HG03565 (cell line): Measurements from ENCODE around the gene LBP.
"Not testable (repeated sequence)": the region's sequence is repeated elsewhere in the genome, so short reads cannot be mapped to it uniquely, and the experiment has no call there.

Source experiments
- ATAC-seq: cut with Tn5 transposase; IDR thresholded peaks from one replicate; pipeline ENCODE4 v1.9.1; 2021; ENCODE audit warnings: mild to moderate bottlenecking, moderate library complexity; ENCODE audit not compliant: unreplicated experiment

Gene LBP

DNA sequence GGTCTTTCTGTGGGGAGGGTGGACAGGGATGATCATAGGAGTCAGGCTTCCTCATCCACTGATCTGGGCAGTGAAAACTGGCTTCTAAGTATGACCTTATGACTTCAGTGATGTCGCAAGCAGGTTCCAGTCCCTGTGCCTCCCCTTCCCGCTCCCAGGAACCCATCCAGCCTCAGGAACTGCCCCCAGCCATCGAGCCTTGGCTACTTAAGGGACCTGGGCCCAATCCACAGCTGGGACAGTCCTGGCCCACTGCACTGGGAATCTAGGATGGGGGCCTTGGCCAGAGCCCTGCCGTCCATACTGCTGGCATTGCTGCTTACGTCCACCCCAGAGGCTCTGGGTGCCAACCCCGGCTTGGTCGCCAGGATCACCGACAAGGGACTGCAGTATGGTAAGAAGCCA lies at the start of gene LBP:
TSS of gene LBP (plus strand) at position 236 of the 405 bp plus-strand sequence. CDS start at position 271, 35 bp downstream.
- no peak for ATAC-seq

DNA sequence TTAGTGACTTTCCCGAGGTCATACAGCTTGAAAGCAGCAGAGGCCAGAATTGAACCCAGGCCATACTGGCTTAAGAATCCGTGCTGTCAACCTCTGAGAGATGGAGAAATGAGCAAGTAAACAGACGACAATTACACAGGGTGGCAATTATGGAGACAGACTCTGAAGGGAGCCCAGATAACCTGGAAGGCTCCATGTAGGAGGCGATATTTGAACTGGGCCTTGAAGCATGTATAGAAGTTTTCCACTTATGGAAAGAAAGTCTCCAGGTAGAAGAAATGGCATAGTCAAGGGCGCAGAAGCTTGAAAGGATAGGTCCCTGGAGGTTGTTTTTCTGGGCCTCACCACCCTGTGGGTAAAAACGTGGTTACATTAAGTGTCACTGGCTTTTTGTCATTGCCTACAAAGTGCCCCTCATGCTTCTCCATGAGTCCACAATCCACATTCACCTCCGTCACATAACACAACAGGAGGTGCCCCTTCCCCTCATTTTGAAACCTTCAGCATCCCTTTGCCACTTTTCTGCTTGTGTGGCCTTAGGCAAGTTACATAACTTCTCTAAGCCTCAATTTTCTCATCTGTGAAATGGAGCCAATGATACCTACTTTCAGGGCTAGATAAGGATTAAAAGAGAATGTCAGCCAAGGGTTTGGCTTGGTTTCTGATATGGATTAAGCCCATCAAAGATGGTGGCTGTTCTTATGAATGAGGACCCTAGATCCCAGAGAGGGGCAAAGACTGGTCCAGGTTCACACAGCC lies 48.2 kb upstream of the LBP start:
- ATAC-seq: no peak

GRCh38 chr20:38298768-38299288 lies 47.5 kb upstream of the LBP start:
- no peak for ATAC-seq

DNA sequence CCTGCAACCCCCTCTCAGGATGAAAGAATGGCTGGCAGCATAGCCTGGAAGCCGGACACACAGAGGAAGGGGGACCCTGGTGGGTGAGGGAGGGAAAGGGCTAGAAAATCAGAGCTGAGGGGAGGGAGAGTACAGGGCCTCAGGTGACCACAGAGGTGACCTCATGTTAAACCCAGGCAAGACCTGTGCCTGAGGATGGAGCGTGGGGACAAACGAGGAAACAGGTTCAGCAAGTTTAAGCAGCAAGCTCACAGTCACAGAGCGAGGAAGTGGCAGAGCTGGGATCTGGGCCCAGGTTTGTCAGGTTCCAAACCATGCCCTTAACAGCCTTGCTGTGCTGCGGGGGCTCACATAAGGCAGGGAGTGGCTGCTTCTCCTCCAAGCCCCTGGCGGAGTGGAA lies 46.3 kb upstream of the LBP start:
- ATAC-seq: no peak

- ATAC-seq: no peak
These were observed 45.8 kb upstream of the LBP start for GRCh38 chr20:38300438-38300837.

GRCh38 chr20:38301309-38301708 lies 45.0 kb upstream of the LBP start:
- no peak for ATAC-seq

- no peak for ATAC-seq
These were observed 43.5 kb upstream of the LBP start for GRCh38 chr20:38302786-38303185.

GRCh38 chr20:38303908-38304379 lies 42.3 kb upstream of the LBP start, which contains the start of gene BPI:
Gene BPI, plus strand, starts transcription at chr20:38304156. Its CDS starts 68 bp downstream, at chr20:38304224.
- no peak for ATAC-seq

GRCh38 chr20:38304845-38305447 lies 41.3 kb upstream of the LBP start:
- no peak for ATAC-seq

DNA sequence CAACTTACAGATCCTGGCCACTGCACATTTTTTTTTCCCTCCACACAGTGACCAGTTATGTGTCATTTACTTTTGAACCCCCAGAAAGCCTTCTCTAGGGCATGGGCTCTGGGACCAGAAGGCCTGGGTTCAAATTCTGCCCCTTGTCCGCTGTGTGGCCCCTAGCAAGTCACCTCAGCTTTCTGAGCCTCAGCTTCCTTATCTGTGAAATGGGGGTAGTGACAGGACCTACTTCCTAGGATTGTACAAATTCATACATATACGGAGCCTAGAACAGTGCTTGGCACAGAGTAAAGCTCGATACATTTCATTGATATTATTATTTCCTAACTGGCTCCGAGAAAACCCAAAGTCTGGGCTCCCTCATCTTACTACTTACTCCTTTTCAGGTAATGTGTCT lies 40.7 kb upstream of the LBP start:
- no peak for ATAC-seq

GRCh38 chr20:38306379-38306778 lies 39.9 kb upstream of the LBP start:
- no peak for ATAC-seq

DNA sequence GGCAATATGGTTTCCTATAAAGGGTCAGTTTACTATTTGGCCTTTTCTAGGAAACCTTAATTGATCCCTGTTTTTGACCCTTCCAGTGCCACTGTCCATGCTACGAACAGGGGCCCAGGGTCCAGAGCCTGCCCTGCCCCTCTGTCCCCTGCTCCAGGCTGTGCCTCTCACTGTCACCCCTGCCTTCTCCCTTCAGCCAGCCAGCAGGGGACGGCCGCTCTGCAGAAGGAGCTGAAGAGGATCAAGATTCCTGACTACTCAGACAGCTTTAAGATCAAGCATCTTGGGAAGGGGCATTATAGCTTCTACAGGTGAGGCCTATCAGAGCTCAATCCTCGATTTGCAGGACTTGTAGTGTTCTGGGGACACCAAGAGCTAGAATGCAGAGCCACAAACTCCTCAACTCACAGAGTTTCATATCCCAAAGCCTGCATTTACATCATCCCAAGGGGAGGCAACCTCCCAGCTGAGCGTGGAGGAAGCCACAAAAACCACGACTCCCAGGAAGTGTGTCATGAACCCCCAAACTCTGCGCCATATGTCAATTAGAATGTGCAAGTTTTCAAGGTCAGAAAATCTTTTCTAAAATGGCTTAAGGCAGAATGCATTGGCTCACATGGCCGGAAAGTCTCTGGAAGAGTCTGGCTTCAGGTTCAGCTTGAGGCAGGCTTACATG lies 38.8 kb upstream of the LBP start:
- no peak for ATAC-seq

DNA sequence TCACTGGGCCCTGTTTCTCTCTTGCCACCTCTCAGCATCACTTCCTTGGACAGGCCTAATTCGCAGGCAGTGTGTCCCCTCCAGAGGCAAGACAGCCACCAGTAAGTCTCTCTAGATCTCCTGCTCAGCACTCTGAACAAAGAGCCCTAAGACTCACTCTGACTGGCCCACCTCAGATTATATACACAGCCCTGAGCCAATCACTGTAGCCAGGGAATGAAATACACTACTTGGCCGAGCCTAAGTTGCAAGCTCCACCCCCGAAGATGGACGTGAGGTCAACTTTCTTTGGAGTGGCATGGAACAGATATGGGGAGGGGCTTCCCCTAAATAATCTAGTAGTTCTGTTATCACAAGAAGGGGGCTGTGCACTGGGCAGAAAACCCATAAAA lies 38.2 kb upstream of the LBP start:
- no peak for ATAC-seq

- ATAC-seq: no peak
These were observed 37.8 kb upstream of the LBP start for GRCh38 chr20:38308447-38308846.

GRCh38 chr20:38311091-38311490 lies 35.2 kb upstream of the LBP start:
- no peak for ATAC-seq

- ATAC-seq: no peak
These were observed 34.8 kb upstream of the LBP start for GRCh38 chr20:38311491-38311890.

DNA sequence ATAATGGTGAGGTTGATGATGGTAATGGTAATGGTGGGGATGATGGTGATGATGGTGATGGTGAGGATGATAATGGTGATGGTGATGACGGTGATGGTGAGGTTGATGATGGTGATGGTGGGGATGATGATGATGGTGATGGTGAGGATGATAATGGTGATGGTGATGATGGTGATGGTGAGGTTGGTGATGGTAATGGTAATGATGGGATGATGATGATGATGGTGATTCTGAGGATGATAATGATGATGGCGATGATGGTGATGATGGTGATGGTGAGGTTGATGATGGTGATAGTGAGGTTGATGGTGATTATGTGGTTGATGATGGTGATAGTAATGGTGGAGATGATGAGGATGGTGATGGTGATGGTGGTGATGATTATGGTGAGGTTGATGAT lies 32.6 kb upstream of the LBP start:
- no peak for ATAC-seq

GRCh38 chr20:38314350-38314749 lies 31.9 kb upstream of the LBP start:
- not testable (repeated sequence) for ATAC-seq

DNA sequence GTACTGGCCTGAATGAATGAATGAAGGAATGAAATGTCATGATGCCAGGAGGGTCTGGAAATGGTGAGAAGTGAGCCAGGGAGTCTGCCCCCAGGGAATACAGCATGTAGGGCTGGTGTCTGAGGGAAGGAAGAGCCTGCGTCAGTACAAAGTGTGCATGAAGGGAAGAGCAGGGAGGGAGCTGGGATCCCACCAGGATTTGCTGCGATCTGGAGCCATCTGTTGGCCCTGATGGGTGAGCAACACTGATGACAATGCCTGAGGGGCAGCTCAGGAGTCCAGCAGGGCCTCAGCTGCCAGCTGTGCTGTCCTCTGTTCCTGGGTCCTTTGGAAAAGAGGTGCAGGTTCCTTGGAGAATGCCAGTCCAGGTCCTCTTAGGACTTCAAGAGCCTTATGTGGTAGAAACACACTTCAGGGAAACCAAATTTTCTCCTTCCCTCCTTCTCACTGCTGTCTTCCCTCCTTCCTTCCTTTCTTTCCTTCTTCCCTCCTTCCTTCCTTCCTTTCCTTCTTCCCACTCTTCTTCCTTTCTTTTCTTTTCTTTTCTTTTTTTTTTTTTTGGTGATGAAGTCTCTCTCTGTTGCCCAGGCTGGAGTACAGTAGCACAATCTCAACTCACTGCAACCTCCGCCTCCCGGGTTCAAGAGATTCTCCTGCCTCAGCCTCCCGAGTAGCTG lies 30.9 kb upstream of the LBP start:
- no peak for ATAC-seq

DNA sequence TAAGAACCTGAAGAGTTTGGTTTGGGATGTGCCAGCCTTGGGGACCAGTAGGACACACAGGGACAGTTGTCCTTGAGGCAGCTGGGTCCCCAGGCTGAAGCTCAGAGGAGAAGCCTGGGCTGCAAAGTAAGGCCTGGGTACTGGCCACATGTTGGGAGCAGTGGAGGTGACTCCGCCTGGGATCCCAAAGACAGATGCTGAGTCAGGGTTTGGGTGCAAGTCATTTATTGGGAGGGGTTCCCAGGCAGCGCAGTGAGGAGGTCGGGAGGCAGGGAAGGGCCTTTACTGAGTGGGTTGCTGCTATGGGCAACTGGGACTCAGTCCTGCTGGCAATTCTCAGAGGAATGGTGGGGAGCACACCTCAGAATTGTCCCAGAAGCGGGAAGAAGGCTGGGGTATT lies 29.9 kb upstream of the LBP start:
- ATAC-seq: no peak

DNA sequence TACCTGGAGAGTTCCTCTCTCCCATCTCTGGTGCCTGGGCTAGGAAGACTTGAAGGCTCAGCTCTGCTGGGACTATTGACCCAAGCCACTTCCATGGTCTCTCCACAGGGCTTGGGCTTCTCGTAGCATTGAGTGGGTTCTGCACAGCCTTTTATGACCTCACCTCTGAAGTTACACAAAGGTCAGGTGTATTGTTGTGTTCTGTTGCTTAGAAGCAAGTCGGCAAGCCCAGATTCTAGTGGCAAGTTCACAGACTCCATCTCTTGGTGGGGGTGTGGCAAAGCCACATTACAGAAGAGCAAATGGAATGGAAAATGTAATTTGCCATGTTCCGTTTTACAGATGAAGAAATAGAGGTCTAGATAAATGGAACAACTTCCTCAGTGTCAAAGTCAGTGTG lies 28.9 kb upstream of the LBP start:
- ATAC-seq: no peak
